ENCODE results near the gene SMCHD1.
"Not testable (repeated sequence)": the region's sequence is repeated elsewhere in the genome, so short reads cannot be mapped to it uniquely, and the experiment has no call there.

The SMCHD1 gene

GRCh38 chr18:2823966-2824365 is 168.4 kb downstream of the SMCHD1 start:
- no peak for DNase-seq

DNA sequence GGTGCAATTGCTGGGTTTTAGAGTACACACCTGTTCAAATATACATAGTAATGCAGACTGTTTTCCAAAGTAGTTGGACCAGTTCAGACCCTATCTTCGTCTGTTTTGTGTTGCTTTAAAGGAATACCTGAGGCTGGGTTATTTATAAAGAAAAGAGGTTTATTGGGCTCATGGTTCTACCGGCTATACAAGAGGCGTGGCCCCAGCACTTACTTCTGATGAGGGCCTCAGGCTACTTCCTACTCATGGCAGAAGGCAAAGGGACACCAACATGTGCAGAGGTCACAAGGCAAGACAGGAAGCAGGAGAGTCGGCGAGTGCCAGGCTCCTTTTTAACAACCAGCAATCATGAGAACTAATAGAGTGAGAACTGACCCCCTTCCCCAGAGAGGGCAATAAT is 169.3 kb downstream of the SMCHD1 start:
- DNase-seq: no peak

DNA sequence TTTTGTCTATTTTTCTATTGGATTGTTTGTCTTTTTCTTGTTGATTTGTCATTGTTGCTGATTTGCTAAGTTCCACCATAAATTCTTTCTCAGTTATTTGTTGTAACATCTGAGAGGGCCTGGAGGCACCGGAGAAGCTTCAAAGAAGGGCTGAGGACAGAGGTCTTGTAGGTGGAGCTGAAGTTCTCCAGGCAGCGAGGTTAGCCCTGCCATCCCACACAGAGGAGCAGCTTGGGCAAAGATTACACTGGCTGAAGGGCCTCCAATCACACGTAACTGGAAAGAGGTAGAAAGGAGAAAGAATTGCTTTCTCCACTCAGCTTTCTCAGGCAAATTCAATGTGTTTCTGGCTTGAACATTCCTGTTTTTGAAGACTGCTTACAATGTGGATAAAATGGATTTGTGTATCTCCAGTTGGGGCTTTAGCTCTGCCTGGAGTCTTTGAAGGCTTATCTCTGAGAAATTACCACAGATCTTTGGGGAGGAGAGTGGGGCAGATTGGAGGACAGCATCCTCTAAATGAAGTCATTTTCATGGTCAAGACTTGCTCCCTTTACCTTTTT is 170.2 kb downstream of the SMCHD1 start:
- no peak for DNase-seq

DNA sequence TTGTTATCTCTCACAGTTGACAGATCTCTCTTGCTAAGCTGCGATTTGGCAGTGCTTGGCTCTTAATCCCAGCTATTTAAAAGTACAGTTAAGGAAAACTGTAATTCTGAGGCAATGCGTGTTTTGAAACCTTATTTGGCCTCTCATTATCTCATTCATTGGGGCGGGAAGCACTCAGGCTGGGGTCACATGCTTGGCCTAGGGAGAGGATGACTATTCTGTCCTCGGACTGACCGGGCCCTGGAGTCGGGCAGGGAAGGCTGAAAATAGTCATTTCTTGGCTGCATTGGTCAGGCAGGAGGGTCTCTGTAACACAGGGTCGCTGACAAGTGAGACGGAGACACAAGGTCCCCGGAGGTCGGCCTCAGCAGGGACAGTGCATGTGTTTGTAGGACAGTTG is 171.1 kb downstream of the SMCHD1 start:
- no peak for DNase-seq

DNA sequence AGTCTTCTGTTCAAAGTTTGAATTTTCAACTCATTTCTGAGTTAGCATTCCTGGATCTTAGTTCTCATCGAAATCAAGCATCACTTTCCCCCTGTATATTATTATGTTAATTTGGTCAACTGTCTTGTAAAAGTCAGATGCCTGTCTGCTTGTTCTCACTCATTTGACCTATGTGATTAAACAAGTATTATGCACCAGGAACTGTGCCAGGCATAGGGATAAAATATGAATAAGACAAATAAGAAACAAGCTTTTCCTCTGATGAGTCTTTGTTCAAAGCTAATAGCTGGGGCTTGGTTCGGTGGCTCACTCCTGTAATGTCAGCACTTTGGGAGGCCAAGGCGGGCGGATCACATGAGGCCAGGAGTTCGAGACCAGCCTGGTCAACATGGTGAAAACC is 171.5 kb downstream of the SMCHD1 start:
- DNase-seq: no peak

DNA sequence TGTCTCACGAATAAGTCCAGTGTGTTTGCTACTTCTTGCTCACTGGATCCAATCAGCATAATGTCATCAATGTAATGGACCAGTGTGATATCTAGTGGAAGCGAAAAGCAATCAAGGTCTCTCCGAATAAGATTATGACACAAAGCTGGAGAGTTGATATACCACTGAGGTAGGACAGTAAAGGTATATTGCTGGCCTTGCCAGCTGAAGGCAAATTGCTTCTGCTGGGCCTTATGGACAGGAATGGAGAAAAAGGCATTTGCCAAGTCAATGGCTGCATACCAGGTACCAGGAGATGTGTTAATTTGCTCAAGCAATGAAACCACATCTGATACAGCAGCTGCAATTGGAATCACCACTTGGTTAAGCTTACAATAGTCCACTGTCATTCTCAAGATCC is 180.6 kb downstream of the SMCHD1 start:
- DNase-seq: not testable (repeated sequence)

- not testable (repeated sequence) for DNase-seq
Observed at GRCh38 chr18:2837290-2837689, 181.8 kb downstream of the SMCHD1 start.

DNA sequence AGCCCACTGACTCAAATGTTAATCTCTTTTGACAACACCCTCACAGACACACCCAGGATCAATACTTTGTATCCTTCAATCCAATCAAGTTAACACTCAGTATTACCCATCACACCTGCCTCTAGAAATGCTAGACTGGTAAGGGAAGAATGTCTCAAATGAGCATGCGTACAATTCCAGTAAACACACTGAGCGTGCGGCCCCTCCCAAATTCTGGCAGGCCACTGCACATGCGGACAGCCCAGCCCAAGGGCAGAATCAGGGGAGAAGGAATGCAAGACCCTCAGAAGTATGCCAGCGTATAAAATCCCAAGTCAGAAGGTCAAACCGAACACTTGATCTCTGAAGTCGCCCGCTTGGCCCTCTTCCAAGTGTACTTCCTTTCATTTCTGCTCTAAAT is 183.7 kb downstream of the SMCHD1 start:
- no peak for DNase-seq

DNA sequence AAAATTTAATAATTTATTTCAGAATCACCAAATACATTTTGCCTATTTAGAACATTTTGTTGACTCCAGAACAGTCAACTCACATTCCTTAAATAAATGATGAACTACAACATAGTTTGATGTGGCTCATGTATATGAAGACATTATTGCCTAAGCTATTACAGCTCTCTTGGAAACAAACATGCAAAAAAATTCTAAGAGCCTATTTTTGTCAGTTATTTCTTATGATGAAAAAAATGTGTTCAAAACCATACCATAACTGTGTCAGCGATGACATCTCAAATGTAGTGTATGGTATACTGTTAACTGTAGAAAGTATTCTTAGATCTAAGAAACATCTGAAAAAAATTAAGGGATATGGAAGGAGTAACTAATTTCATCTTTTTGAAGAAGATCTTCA is 185.0 kb downstream of the SMCHD1 start:
- DNase-seq: no peak

GRCh38 chr18:2843146-2843545 is 187.6 kb downstream of the SMCHD1 start:
- no peak for DNase-seq

DNA sequence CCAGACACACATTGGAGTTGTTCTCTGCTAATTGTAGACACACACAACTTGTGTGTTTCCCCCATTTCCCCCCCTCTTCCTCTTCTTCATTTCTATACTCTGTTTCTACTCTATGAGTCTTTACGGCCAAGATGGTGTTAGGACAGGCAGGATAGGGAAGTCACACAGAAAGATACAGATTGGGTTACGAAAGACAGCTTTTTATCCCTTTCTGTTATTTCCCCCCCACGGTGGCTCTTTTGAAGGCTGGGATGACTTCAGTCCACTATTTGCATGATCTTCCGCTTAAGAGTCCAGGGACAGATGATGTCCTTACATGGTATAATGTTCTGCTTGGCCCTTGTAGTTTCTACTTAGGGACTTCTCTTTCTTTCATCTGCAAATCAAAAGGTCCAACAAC is 189.6 kb downstream of the SMCHD1 start:
- DNase-seq: no peak

DNA sequence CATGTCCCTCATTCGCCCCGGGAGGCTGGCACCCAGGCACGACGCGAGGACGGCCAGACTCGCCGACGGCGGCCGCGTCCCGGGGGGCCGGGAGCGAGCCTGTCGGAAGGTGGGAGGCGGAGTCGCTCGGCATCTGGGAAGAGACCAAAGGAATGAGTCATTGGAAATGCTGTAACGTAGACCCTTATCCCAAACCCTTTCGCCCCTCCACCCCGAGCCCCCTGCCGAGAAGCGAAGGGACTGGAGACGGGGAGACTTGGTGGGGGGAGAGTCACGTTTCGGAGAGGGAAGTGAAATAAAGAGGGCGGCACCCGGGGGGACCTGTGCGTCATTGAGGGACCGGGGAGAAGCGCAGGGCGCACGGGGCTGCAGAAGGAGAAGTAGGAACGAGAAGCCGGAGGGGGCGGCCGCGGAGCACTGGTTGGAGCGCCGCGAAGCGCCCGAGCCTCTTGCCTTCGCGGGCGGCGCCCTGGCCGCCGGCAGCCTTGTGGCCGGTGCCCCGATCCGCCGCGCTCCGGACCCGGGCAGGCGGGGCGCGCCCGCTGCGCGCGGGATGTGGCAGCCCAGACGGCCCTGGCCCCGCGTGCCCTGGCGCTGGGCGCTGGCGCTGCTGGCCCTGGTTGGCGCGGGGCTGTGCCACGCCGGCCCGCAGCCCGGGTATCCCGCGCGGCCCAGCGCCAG is 191.2 kb downstream of the SMCHD1 start, which contains the start of gene EMILIN2:
EMILIN2 (plus strand) TSS at position 371 of the 681 bp plus-strand sequence; CDS start at position 554, 183 bp downstream.
- no peak for DNase-seq

DNA sequence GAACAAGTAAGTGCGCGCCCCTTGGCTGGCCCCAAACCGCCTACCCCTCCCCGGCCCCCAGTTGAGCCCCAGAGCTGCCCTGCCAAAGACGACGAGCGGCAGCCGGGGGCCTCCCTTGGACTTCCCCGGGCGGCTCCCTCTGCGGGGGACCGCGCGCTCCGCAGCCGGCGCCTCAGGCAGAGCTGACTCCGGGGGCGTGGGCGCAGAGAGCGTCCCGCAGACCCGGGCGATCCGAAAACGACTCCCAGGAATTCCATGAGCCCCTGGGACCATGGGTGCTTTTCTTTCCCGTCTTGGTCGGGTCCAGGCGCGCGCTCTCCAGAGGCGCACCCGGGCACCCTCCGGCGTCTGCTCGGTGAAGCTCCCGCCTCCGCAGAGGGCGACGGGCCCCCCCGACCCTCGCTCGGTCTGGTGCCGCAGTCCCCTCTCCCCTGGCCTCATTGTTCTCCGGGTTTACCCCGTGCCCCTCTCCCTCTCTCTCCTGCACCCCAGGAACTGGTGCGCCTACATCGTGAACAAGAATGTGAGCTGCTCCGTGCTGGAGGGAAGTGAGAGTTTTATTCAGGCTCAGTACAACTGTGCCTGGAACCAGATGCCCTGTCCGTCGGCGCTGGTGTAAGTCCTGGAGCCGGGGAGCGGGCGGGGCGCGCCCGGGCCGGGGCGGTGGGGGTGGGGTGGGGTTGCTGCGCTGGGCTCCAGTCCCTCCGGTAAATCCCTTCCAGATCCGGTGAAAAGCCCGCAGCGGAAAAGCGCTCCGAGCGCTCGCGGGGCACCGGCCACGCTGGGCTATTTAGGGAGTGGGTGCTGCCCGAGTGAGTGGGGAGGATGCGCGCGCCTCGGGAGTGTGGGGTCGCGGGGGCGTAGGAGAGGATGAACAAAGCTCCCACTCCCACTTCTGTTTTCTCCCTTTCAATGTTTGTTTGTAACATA is 192.1 kb downstream of the SMCHD1 start:
- DNase-seq: no peak

DNA sequence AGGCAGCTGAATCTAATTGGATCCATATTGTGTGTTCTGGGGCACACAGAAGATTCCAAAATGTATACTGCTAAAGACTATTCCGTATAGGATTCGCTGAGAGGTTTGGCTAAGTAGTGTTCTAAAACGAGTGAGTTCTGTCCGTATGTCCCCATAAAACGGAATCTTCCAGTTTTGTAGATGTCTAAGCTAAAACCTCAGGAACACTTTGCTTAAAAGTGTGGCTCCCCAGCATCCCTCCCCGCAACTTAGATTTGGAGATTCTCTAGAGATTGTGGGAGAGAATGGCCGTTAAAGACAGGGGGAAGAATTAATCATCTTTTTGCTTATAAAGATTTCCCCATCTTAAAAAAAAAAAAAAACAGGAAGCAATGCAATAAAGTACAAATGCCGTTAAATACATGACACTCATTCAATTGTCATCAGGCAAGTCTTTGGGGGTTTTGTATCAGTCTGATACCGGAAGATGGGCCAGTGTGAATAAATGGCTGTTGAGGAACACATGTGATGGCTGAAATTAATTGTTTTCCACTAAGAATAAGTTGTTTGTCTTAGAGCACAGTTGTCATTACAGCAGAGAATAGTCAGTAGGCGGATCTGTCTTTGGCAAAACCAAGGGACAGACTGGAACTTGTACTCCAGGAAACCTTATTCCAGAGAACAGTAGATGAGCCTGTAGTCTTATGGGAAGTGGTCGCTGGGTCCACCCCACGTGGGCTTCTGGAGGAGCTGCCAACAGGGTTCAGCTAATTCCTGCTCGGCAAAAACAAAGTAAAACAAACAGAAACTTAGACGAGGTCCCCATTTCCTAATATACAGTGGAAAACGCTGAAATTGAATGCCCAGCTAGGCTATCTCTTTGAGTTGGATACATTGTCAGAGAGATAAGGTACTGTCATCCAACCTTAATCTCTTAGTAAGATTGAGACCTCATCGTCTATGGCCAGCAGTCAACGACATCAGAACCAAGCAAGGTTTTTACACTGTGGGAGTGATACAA is 193.0 kb downstream of the SMCHD1 start:
- no peak for DNase-seq

DNA sequence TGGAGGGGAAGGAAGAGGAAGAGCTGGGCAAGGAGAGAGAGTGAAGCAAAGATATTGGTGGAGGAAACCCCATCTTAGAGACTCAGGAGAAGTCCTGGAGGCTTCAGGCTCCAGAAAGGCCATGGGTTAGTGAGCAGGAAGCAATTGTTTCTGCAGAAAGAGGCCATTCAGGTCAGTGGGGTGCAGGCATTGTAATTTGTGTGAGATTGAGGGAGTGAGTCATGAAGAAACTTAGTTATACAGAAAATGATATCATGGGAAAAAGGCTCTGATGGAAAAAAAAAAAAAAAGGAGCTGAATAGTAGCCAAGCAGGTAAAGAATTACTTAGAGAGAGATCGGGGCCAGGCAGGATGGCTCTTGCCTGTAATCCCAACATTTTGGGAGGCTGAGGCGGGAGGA is 195.3 kb downstream of the SMCHD1 start:
- no peak for DNase-seq

DNA sequence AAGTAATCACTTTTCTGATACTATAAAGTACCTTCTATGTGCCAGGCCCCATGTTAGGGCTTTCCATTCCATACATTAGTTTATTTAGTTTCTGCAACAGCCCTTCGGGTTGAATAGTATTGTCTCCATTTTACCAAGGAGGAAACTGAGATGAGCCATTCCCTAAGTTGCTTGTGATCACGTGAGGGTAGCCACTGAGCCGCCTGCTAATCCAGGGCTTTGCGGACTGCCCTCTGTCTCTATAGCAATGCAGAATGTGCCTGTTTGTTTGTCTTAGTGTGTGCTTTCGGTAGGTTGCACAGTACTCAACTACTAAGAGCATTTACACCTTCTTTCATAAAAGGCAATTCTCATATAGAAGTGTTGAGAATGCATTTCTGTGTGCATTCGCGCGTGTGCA is 196.2 kb downstream of the SMCHD1 start:
- DNase-seq: no peak

GRCh38 chr18:2852460-2852859 is 196.9 kb downstream of the SMCHD1 start:
- DNase-seq: not testable (repeated sequence)

DNA sequence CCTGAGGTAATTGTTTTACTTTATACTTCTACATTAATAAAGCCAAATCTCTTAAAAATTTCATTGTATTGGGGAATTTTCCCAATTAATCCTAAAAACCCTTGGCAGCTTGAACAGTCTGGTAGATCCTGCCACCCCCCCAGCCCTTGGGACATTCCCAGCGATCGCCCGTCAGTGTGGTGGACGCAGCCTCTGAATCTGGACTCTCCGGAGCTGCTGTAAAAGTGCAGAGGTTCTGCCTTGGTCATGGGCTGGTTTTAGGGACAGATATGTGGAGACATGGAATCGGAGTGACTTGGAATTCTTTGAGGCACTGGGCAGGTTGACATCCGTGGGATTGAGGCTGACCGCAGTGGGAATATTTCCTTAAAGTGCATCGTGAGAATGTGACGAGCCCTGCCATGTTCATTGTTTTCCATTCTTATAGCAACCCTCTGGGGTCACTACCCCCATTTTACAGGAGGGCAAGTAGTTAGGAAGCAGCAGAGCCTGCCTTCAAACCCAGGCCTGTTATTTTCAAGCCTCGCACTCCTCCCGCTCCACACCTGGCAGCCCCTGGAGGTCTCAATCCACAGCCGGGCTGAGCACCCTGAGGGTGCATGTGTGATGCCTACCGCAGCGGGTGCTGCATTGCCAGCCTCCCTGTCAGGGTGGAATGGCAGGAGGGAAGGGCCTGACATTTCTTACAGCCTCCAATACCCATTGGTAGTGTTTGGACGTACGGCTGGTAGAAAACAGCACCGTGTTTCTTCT is 197.8 kb downstream of the SMCHD1 start:
- DNase-seq: no peak

GRCh38 chr18:2853926-2854664 is 198.6 kb downstream of the SMCHD1 start:
- no peak for DNase-seq
